Keratinocyte (primary cell): ENCODE measurements around the gene RAB5IF.
A peak's percentile ranks its signal among the peaks of the same experiment; 100 is the strongest.

Source experiments
- EZH2 ChIP-seq: IDR thresholded peaks from one replicate; pipeline ENCODE4 v1.6.1; 2012; ENCODE audit warnings: inconsistent platforms, mild to moderate bottlenecking, low read length, moderate library complexity
- TF ChIP-seq, protein P1 (sequence below), 3 experiments: IDR thresholded peaks in 1 of 3; conservative IDR thresholded peaks in 1 of 3; optimal IDR thresholded peaks in 1 of 3; 2 replicates in 2 of 3; 3 replicates in 1 of 3; pipeline versions ENCODE3 to v1.5.1; 2011; ENCODE audit warnings: low read length in 3 of 3, mild to moderate bottlenecking in 3 of 3, moderate library complexity in 2 of 3, control low read depth in 1 of 3, inconsistent platforms in 1 of 3; ENCODE audit not compliant: insufficient read depth in 2 of 3; ENCODE audit errors: extremely low read depth in 1 of 3

GRCh38 chr20:36624068-36624943 lies 18.7 kb downstream of the RAB5IF start:
- TF ChIP-seq, protein P1, sequence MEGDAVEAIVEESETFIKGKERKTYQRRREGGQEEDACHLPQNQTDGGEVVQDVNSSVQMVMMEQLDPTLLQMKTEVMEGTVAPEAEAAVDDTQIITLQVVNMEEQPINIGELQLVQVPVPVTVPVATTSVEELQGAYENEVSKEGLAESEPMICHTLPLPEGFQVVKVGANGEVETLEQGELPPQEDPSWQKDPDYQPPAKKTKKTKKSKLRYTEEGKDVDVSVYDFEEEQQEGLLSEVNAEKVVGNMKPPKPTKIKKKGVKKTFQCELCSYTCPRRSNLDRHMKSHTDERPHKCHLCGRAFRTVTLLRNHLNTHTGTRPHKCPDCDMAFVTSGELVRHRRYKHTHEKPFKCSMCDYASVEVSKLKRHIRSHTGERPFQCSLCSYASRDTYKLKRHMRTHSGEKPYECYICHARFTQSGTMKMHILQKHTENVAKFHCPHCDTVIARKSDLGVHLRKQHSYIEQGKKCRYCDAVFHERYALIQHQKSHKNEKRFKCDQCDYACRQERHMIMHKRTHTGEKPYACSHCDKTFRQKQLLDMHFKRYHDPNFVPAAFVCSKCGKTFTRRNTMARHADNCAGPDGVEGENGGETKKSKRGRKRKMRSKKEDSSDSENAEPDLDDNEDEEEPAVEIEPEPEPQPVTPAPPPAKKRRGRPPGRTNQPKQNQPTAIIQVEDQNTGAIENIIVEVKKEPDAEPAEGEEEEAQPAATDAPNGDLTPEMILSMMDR (optimal IDR thresholded peaks at IDR 0.05 in 1 of 3, IDR thresholded peaks at IDR 0.05 in 1 of 3, conservative IDR thresholded peaks at IDR 0.05 in 1 of 3; ENCODE audit: extremely low read depth in 1 of 3, insufficient read depth in 2 of 3, low read length in 3 of 3): peak in 1 of 3 experiments; percentile 28
- no peak for TF ChIP-seq EZH2
